GM21390 (cell line): Measurements from ENCODE around the gene SMIM28.
"Not testable (repeated sequence)": the region's sequence is repeated elsewhere in the genome, so short reads cannot be mapped to it uniquely, and the experiment has no call there.

Source experiments
- ATAC-seq: cut with Tn5 transposase; IDR thresholded peaks from one replicate; pipeline ENCODE4 v1.9.1; 2021; ENCODE audit not compliant: unreplicated experiment

The SMIM28 gene

GRCh38 chr6:138377844-138378243, at the start of gene SMIM28:
TSS of gene SMIM28 (plus strand) at chr6:138377905. CDS start at chr6:138378073, 168 bp downstream.
- ATAC-seq = no peak

DNA sequence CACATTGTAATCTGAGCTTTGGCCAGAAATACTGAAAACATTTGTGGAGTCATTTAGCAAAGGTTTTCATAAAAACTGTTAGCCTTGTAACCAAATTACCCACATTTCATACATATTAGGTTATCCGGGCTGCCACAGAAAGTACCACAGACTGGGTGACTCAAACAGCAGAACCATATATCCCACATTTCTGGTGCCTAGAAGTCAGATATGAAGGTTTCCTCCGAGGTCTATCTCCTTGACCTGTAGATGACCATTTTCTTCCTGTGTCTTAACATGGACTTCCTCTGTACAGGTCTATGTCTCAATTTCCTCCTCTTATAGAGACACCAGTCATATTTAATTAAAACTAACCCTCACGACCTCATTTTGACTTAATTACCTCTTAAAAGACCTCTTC, 49.5 kb upstream of the SMIM28 start:
- no peak for ATAC-seq

DNA sequence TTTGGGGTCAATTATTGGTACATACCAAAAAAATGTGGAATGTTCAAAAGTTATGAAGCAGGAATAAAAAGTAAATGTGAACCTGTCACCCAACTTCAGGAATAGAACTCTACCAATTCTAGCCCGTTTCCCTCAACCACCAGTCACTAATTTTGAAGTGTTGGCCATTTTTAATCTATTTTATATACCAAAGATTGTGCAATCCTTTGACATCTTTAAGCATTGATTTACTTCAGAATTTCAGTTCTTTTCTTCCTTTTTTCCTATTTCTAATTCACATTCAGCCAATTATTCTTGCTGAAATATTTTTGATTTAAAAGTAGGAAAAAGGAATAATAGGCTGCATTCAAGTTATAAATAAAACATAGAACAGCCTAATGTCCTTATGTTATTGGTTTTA, 46.9 kb upstream of the SMIM28 start:
- ATAC-seq = no peak

- no peak for ATAC-seq
Observed at GRCh38 chr6:138331444-138331843, 46.3 kb upstream of the SMIM28 start.

DNA sequence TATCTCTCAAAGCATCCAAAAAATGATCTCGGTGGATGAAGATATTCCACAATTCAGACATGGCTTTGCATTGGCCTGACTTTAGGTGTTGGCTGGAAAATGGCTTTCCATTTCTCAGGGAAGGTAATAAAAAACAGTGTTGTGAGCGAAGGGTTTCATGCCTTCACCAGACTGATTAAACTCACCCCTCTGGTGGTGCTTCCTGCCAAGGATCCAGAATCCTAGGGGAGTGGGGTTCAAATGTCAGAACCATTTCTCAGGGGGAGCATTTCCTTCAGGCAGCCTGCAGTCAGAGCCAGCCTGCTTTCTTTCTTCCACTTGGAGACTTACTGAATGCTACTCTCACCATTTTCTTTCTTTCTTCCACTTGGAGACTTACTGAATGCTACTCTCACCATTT, 45.7 kb upstream of the SMIM28 start:
- ATAC-seq = no peak

GRCh38 chr6:138334000-138334399, 43.7 kb upstream of the SMIM28 start:
- no peak for ATAC-seq

DNA sequence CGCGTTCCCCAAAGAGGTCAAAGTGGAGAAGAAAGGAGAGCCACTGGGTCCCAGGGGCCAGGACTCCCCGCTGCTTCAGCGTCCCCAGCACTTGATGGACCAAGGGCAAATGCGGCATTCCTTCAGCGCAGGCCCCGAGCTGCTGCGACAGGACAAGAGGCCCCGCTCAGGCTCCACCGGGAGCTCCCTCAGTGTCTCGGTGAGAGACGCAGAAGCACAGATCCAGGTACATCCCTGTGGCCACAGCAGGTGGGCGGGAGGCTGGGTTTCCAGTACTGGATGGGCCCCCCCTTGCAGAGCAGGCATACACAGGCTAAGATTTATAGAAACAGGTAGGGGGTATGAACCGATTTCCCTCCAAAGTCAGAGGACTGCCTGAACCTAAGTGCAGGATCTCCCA, 42.7 kb upstream of the SMIM28 start:
- no peak for ATAC-seq

DNA sequence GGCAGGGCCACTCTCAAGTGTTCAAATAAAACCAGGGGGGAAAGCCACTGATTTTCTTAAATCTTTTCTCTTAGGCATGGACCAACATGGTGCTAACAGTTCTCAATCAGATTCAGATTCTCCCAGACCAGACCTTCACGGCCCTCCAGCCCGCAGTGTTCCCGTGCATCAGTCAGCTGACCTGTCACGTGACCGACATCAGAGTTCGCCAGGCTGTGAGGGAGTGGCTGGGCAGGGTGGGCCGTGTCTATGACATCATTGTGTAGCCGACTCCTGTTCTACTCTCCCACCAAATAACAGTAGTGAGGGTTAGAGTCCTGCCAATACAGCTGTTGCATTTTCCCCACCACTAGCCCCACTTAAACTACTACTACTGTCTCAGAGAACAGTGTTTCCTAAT, 41.5 kb upstream of the SMIM28 start:
- no peak for ATAC-seq

DNA sequence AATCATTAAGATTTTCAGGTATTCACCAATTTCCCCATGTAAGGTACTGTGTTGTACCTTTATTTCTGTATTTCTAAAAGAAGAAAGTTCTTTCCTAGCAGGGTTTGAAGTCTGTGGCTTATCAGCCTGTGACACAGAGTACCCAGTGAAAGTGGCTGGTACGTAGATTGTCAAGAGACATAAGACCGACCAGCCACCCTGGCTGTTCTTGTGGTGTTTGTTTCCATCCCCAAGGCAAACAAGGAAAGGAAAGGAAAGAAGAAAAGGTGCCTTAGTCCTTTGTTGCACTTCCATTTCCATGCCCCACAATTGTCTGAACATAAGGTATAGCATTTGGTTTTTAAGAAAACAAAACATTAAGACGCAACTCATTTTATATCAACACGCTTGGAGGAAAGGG, 40.6 kb upstream of the SMIM28 start:
- no peak for ATAC-seq

DNA sequence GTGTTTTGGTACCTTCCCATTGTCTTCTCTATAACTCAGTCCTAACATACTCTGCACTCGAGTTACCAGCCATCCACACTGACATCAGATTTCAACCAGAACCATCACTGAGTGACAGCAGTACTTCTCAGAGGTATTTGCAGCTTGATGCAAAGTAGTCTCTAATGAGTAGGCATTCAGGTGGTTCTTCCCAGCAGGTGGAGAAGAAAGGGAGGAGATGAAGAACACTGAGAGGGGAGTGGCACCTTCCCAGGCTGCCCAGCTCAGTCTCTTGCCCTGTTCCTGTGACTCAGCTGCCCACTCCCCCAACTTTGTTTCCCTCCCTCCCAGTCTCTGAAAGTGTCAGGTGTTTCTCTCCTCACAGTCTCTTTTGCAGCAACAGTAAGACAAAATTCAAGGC, 38.7 kb upstream of the SMIM28 start:
- no peak for ATAC-seq

DNA sequence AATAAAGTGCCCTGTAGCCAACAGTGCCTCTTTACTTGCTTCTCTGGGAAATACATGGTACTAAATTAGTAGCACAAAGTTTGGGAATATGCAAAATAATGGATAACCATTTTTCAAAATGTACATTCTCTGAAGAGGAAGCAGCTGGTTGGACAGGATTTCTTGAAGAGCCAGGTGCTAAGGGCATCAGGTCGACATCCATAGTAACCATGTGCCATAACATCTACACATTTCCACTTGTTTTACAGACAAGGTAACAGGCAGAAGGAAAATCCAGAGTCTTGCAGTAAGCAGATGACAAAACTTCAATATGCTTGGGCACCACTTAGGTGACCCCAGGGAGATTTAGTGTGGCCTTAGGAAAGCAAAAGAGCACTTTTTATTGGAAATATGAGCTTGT, 36.5 kb upstream of the SMIM28 start:
- no peak for ATAC-seq

- no peak for ATAC-seq
Observed at GRCh38 chr6:138343112-138343511, 34.6 kb upstream of the SMIM28 start.

GRCh38 chr6:138345565-138346285, 32.0 kb upstream of the SMIM28 start:
- ATAC-seq = no peak

GRCh38 chr6:138346302-138347195, 31.2 kb upstream of the SMIM28 start:
- no peak for ATAC-seq

GRCh38 chr6:138347864-138348263, 29.8 kb upstream of the SMIM28 start:
- no peak for ATAC-seq

DNA sequence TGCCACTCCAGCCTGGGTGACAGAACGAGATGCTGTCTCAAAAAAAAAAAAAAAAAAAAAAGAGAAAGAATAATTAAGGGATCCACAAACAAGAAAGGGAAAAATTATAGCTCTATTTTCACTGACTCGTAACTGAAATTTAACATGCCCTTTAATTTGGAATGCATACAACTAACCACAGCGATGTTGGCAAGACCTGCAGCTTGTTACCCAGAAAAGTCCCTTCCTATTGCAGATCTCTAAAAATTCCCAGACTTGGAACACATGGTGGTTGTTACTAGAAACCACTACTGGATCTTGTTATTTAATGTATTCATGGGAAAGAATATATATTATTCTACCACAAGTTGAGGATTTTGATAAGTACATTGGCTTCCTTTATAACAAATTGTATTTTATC, 27.8 kb upstream of the SMIM28 start:
- no peak for ATAC-seq

DNA sequence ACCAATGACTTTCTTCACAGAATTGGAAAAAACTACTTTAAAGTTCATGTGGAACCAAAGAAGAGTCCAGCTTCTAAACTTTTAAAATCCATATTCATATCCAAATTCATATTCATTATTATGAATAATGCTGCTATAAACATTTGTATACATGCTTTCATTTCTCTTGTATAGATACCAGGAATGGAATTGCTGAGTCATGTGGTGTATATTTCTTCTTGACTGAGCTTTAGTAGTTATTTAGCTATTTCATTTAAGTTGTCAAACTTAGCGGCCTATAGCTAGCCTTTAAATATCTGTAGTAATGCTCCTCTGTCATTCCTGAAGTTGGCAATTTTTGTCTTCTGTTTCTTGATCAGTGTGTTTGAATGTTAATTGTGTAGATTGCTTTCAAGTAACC, 19.8 kb upstream of the SMIM28 start:
- no peak for ATAC-seq

DNA sequence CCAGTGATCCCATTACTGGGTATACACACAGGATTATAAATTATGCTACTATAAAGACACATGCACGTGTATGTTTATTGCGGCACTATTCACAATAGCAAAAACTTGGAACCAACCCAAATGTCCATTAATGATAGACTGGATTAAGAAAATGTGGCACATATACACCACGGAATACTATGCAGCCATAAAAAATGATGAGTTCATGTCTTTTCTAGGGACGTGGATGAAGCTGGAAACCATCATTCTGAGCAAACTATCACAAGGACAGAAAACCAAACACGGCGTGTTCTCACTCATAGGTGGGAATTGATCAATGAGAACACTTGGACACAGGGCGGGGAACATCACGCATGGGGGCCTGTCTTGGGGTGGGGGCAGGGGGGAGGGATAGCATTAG, 9.0 kb upstream of the SMIM28 start:
- not testable (repeated sequence) for ATAC-seq

DNA sequence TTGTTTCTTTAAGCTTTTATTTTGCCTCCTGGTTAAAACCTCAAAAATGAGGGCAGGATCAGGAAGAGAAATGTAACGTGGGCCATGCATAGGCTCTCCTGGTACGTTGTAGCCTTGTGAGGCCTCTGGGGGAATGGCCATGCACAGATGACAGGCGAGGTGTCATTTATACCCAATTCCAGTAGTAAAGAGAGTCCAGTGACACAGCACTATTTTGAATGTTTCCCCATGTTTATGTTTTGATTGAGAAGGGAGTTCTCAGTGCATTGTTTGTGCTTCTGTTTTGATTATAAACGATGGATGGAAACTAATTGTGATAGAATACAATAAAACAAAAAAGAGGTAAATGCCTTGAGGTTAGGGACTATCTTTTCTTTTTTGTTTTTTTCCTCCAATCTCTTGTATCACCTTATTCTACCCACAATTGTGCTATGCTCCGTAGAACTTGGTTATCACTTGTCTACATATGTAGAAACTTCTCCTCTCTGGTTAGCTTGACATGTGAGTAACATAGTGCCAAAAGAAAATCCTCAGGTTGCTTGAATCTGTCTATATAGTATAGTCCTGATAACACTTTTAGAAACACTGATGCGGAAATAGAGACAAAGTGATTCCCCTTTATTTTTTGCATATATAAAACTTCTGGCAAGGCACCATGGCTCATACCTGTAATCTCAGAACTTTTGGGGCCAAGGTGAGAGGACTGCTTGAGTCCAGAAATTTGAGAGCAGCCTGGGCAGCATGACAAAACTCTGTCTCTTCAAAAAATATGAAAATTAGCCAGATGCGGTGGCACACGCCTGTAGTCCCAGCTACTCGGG, 6.9 kb upstream of the SMIM28 start:
- no peak for ATAC-seq

GRCh38 chr6:138371452-138371711, 6.3 kb upstream of the SMIM28 start:
- no peak for ATAC-seq

DNA sequence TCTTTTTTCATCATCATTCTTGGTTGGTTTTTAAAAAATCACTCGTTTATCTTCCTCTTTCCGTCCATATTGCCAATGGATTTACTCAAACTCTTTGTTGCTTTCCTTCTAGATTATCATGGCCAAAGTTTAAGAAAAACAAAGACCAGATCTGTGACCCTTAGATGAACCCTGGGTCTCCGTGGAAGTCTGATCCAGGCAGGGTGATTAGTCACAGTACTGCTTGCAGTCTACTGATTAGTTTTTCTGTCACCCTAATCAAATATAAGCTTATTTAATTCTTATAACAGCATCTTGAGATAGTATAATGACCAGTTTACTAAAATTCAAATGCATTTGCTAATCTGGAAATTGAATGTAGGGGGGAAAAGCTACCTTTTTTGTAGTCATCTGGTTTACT, 6.0 kb upstream of the SMIM28 start:
- ATAC-seq = no peak
